Fibroblast of peridontal ligament (primary cell): ENCODE results near the gene TULP3.

ENCODE experiments used
- DNase-seq: peaks from one replicate; pipeline ENCODE4 v3.0.0-alpha.2; 2010; ENCODE audit errors: extremely low read depth

TULP3 gene

GRCh38 chr12:2877047-2877952 lies 13.4 kb upstream of the TULP3 start, which contains the start of the genes FOXM1 and RHNO1:
Gene FOXM1, minus strand, starts transcription at chr12:2877174. Its CDS starts 2,696 bp downstream, at chr12:2874478.
Gene RHNO1, plus strand, starts transcription at chr12:2877223. Its CDS starts 8,144 bp downstream, at chr12:2885367.
- peak; percentile 86 for DNase-seq

- DNase-seq, result peak; percentile 68
Observed at GRCh38 chr12:2877953-2878732, 12.5 kb upstream of the TULP3 start.

- no peak for DNase-seq
Observed at GRCh38 chr12:2879853-2880252, 10.8 kb upstream of the TULP3 start.

- no peak for DNase-seq
Observed at GRCh38 chr12:2884810-2885209, 5.9 kb upstream of the TULP3 start.

- DNase-seq, result no peak
Observed at GRCh38 chr12:2886768-2887450, 3.8 kb upstream of the TULP3 start.

GRCh38 chr12:2890001-2890387 lies 697 bp upstream of the TULP3 start:
- DNase-seq, result no peak

- peak; percentile 71 for DNase-seq
Observed at GRCh38 chr12:2891240-2892053, 756 bp downstream of the TULP3 start.

GRCh38 chr12:2892246-2892645 lies 1.6 kb downstream of the TULP3 start:
- peak; percentile 80 for DNase-seq

- DNase-seq, result peak; percentile 95
Observed at GRCh38 chr12:2893007-2893406, 2.3 kb downstream of the TULP3 start.

- peak; percentile 85 for DNase-seq
Observed at GRCh38 chr12:2895051-2895451, 4.4 kb downstream of the TULP3 start.

GRCh38 chr12:2895511-2895910 lies 4.8 kb downstream of the TULP3 start:
- no peak for DNase-seq

GRCh38 chr12:2897418-2897817 lies 6.7 kb downstream of the TULP3 start:
- DNase-seq, result no peak

- no peak for DNase-seq
Observed at GRCh38 chr12:2900642-2901041, 10.0 kb downstream of the TULP3 start.

- DNase-seq, result peak; percentile 71
Observed at GRCh38 chr12:2902272-2902880, 11.7 kb downstream of the TULP3 start.

GRCh38 chr12:2904260-2904659 lies 13.6 kb downstream of the TULP3 start:
- no peak for DNase-seq

GRCh38 chr12:2912216-2912575 lies 21.5 kb downstream of the TULP3 start:
- no peak for DNase-seq

- no peak for DNase-seq
Observed at GRCh38 chr12:2919249-2919648, 28.6 kb downstream of the TULP3 start.

- no peak for DNase-seq
Observed at GRCh38 chr12:2922329-2922728, 31.6 kb downstream of the TULP3 start.

GRCh38 chr12:2923057-2923456 lies 32.4 kb downstream of the TULP3 start:
- no peak for DNase-seq

GRCh38 chr12:2924019-2924418 lies 33.3 kb downstream of the TULP3 start:
- peak; percentile 35 for DNase-seq
